NCI-H2227 (cell line): ENCODE measurements around the gene ELFN1.
A peak's percentile ranks its signal among the peaks of the same experiment; 100 is the strongest.

Experiments
- DNase-seq: peaks from one replicate; lab custom pipeline; 2025; ENCODE audit not compliant: unreplicated experiment; lab: John Stamatoyannopoulos, UW

ELFN1 gene

DNA sequence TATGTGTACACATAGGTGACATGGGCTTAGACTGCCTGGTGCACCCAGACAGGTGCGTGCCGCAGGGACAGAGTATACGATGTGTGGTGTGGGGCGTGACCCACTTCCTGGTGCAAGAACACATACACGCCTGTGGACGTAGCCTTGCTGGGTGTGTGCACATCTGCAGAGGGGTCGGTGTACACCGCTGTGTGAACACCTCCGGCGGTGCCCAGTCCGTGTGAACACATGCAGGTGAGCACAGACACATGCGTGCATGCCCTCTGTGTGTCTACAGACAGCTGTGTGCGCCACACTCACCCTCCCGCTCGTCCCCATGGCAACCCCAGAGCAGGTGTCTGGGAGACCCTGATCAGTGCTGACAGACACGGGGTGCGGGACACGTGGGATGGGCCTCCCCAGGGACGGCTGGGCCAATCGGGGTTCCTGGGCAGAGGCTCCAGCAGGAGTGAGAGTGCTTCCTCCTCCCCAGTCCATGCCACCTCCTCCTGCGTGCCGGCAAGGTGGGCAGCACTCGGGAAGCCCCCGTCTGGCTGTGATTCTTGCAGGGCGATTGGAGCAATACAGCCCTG, 23.4 kb downstream of the ELFN1 start:
- peak; percentile 32 for DNase-seq

DNA sequence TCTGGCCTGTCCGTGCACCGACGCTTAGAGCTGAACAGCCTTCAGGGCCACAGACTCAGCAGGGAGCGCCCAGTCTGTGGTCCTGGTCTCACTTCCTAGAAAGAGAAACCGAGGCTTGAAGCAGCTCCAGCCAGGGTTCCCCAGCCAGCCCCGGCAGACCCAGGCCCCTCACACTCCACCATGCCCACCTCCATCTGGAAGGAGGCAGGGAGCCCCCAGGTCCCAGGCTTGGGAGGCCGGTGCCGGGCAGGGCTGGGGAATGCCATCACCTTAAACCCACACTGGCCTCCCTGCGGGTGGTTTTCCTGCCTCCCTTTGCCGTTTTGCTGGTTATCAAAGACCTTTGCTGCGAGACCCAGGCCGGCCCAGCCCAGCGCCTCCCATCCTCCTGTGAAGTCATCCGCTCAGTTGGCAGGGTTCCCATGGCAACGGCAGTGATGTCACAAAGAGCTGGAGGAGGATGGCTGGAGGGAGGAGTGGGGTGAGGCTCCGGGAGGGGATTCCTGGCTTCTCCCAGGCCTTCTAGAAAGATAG, 24.0 kb downstream of the ELFN1 start:
- DNase-seq = peak; percentile 87

GRCh38 chr7:1694611-1695511, 24.8 kb downstream of the ELFN1 start:
- no peak for DNase-seq

DNA sequence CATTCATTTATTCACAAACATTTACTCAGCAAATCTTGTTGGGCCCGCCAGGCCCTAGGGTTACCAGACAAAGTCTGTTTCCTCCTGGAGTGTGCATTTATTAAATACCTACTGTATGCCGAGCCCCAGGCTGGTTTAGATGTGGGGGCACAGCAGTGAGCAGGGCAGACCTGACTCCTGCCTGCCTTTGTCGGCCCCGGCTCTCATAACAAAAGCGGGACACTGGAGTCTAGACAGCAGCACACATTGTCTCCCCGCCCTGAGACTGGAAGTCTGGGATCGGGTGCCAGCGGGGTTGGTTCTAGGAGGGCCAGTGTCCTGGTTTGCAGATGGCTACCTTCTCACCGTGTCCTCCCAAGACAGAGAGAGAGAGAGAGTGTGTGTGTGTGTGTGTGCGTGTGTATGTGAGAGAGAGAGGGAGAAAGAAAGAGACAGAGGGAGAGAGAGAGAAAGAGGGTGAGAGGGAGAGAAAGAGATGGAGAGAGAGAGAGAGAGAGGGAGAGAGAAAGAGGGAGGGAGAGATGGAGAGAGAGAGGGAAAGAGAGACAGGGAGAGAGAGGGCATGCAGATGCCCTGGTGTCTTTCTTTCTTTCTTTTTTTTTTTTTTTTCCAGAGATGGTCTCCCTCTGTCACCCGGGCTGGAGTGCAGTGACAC, 25.9 kb downstream of the ELFN1 start:
- DNase-seq = no peak

DNA sequence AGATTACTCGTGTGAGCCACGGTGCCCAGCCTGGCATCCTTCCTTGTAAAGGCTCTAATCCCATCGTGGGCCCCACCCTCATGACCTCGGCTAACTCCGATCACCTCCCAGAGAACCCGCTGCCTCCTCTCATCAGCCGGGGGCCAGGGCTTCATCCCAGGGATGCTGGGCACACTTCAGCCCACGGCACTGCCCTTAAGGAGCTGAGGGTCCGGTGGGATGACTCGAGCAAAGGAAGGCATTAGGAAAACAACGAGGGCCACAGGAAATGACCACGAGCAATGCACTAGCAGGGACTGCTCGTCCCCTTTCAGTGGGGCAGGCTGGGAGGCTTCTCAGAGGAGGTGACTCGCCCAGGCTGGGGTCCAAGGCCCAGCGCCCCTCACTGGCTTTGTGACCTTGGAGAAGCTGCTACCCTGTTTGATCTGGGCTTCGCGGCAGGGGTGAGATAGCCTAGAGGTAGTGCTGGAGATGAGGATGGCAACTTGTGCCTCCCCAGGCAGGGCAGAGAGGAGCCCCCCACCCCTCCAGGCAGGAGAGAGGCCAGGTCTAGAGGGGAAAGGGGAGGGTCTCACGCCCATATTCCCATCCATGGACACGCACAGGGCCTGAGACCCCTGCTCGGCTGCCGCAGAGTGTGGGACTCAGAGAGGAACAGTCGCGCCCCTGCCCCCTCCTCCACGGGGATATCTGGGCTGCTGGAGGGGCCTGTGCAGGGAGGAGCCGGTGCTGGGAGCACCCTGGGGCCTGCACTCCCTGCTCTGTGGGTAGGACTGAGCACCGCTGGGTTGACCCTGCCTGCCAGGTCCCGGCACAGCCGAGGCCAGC, 26.8 kb downstream of the ELFN1 start:
- no peak for DNase-seq

- DNase-seq = no peak
These were observed 27.5 kb downstream of the ELFN1 start for GRCh38 chr7:1697499-1698125.

DNA sequence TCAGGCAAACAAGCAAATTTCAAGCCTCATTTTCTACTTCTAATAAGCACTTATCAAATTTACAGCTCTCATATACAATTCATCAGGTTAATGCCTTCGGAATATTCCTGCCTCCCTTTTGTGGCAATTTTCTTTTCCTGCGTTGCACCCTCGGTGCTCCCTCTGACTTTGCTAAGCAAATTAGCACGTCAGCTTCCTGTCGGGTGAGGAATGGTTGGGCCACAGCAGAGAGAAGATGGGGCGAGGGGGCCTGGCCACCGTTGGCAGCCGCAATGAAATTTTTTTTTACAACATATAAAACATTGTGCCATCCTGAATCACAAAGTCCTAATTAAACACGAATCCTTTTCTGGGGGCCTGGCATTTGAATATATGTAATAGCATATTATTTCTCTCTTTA, 28.1 kb downstream of the ELFN1 start:
- DNase-seq = no peak

GRCh38 chr7:1698951-1699350, 28.9 kb downstream of the ELFN1 start:
- no peak for DNase-seq

- DNase-seq = no peak
These were observed 30.0 kb downstream of the ELFN1 start for GRCh38 chr7:1700086-1700485.

GRCh38 chr7:1700536-1701333, 30.7 kb downstream of the ELFN1 start:
- DNase-seq = no peak

DNA sequence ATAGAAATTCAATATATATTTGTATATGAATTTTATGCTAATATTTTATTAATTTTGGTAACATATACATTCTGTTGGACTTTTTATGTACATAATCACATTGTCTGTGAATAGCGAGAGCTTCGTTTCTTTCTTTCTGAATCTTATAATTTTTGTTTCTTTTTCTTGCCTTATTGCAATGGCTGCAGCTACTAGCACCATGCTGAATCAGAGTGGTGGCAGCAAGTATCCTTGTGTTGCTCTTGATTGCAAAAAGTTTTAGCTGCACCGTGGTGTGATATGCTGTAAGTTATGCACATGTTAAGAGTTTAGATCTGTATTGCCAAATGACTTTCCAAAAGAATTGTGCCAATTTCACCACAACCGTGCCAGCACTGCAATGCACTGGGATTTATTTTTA, 32.6 kb downstream of the ELFN1 start:
- DNase-seq = no peak

GRCh38 chr7:1703441-1703840, 33.4 kb downstream of the ELFN1 start:
- no peak for DNase-seq

GRCh38 chr7:1703871-1704810, 34.1 kb downstream of the ELFN1 start:
- DNase-seq = no peak

DNA sequence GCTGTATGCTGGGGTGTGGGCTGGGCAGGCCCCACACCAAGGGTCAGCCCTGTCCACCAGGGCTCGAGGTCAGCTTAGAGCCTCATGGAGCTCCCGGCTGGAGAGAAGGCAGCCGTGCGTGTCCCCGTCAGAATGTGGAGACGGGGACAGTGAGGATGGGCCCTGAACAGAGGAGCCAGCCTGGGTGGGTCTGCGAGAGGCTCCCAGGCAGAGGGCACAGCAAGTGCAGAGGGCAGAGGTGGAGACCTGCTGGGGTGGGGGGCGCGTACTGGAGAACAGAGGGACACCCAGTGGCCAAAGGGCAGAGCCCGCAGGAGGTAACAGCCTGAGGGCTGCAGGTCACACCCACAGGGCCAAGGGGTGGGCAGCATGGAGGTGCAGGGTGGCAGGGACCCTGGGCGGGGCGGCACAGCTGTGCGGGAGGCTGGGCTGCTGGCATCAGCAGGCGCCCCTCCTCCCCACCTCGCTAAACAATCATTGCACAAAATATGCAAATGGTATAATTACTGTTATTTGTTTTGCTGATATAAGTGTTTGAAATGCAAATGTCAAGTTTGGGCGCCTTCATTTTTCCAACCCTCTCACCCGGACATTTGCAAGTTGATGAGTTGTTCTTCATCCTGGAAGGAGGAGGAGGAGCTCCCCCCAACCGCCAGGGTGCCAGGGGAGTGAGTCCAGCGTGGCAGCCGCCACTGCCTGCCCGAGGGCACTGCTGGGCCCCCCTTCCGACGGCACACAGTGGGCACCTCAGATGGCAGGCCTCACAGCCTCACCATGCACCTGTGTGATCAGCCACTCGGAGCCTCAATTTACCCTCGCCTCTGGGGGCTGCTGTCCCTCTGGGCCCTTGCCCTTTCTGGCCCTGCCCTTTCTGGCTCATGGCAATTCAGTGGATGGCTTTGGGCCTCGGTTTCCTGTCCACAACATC, 35.0 kb downstream of the ELFN1 start:
- DNase-seq = no peak

DNA sequence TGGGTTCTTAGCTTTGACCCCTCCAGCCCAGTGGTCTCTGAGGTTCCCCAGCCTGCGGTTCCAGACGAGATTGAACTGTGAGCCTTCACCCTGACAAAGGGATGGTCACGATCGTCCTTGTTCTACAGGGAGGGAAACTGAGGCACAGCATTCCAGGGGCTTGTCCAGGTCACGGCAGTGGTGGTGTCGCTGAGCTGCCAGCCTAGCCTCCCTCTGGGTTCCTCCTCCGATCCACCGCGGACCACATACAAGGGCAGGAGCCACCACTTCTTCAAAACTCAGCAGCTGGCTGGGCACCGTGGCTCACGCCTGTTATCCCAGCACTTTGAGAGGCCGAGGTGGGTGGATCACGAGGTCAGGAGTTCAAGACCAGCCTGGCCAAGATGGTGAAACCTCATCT, 35.8 kb downstream of the ELFN1 start:
- DNase-seq = no peak

GRCh38 chr7:1706381-1706720, 36.3 kb downstream of the ELFN1 start:
- no peak for DNase-seq

- peak; percentile 14 for DNase-seq
These were observed 36.9 kb downstream of the ELFN1 start for GRCh38 chr7:1706721-1707613.
